K562 (cell line): Measurements from ENCODE around the gene ALOXE3. TPM values are rescaled to one million over a fixed set of nuclear protein-coding genes. Genes with fewer than 3 reads are reported as not detected.

ENCODE experiments used
- COPS2 ChIP-seq: fragments of 450-650 bp; conservative IDR thresholded peaks from 2 replicates; pipeline ENCODE4 v1.6.1; 2016; ENCODE audit warnings: mild to moderate bottlenecking, moderate library complexity
- CUX1 ChIP-seq: fragments of 200-800 bp; sonication (Bioruptor generic); IDR thresholded peaks from 2 replicates; pipeline ENCODE4 v1.6.1; 2016; ENCODE audit warnings: missing genetic modification characterization, missing compliant biosample characterization
- ELF4 ChIP-seq: fragments of 450-650 bp; formaldehyde crosslinking; IDR thresholded peaks from 2 replicates; pipeline ENCODE4 v1.4.0; 2022; ENCODE audit warnings: missing genetic modification characterization
- HCFC1 ChIP-seq: IDR thresholded peaks from 2 replicates; pipeline ENCODE4 v1.6.1; 2012; ENCODE audit warnings: low read depth, low read length, improper control_type of control experiment
- HNRNPL ChIP-seq: fragments of 200-400 bp; formaldehyde crosslinking; IDR thresholded peaks from 2 replicates; pipeline ENCODE4 v1.6.1; 2017; ENCODE audit warnings: low read depth, mild to moderate bottlenecking, low read length
- KHSRP ChIP-seq: fragments of 450-650 bp; IDR thresholded peaks from 2 replicates; pipeline ENCODE4 v1.6.1; 2017
- KLF1 ChIP-seq: fragments of 450-650 bp; IDR thresholded peaks from 2 replicates; pipeline ENCODE4 v1.6.1; 2016; ENCODE audit warnings: missing genetic modification characterization, missing compliant biosample characterization
- MECOM ChIP-seq: fragments of 250-450 bp; sonication (Bioruptor Pico); IDR thresholded peaks from 2 replicates; pipeline ENCODE4 v1.8.0; 2022; ENCODE audit warnings: inconsistent platforms
- MYC ChIP-seq, 2 experiments: fragments of 250-450 bp in 1 of 2; sonication (Bioruptor Pico) in 1 of 2; IDR thresholded peaks; 2 replicates each; pipeline versions ENCODE4 v1.5.1 to v1.6.1; 2012 to 2021; ENCODE audit warnings: low read depth in 2 of 2, borderline replicate concordance in 1 of 2, improper control_type of control experiment in 1 of 2, low read length in 1 of 2, mild to moderate bottlenecking in 1 of 2, moderate library complexity in 1 of 2
- SIRT6 ChIP-seq: IDR thresholded peaks from one replicate; pipeline ENCODE4 v1.6.1; 2012; ENCODE audit warnings: low read depth, mild to moderate bottlenecking, control low read depth, inconsistent platforms, low read length, moderate library complexity
- TBP ChIP-seq: optimal IDR thresholded peaks from 2 replicates; pipeline ENCODE3; 2011; ENCODE audit warnings: low read depth, low read length, improper control_type of control experiment
- TCF7 ChIP-seq: sonication (generic); IDR thresholded peaks from 2 replicates; pipeline ENCODE4 v1.6.1; 2016; ENCODE audit warnings: antibody characterized with exemption, borderline replicate concordance
- U2AF1 ChIP-seq: fragments of 200-400 bp; formaldehyde crosslinking; optimal IDR thresholded peaks from 2 replicates; pipeline ENCODE3; 2017; ENCODE audit warnings: mild to moderate bottlenecking, low read depth, low read length, moderate library complexity
- ZBTB9 ChIP-seq: fragments of 450-650 bp; formaldehyde crosslinking; IDR thresholded peaks from 2 replicates; pipeline ENCODE4 v1.4.0; 2020; ENCODE audit warnings: mild to moderate bottlenecking, moderate library complexity
- ZNF766 ChIP-seq: fragments of 200-800 bp; sonication (Bioruptor generic); conservative IDR thresholded peaks from 2 replicates; pipeline ENCODE4 v1.6.1; 2016; ENCODE audit warnings: missing genetic modification characterization, missing compliant biosample characterization
- polyA plus RNA-seq, 8 experiments: library from polyadenylated mRNA; depleted of rRNA in 4 of 8; stranded (reverse) in 5 of 8; unstranded in 3 of 8; fragments of >200 nt; fragmentation: Nextera tagmentation in 2 of 8; fragmentation: Illumina TruSeq in 1 of 8; extraction: Ambion mirVana in 2 of 8; extraction: Trizol in 1 of 8; gene quantifications; 2 replicates each; pipeline versions ENCODE4 v1.2.1 to v1.2.3, GENCODE V29; 2011 to 2014; ENCODE audit warnings: inconsistent platforms in 1 of 8, missing spikeins in 1 of 8
- total RNA-seq, 7 experiments: library from RNA; depleted of rRNA in 6 of 7; stranded (reverse); fragments of >200 nt in 6 of 7; fragmentation: Illumina TruSeq in 2 of 7; extraction: Trizol in 2 of 7; gene quantifications; 2 replicates each; pipeline versions ENCODE4 v1.2.1 to v1.2.3, GENCODE V29; 2011 to 2021; ENCODE audit warnings: low replicate concordance in 1 of 7
- TF ChIP-seq, protein P1 (sequence below): IDR thresholded peaks from 2 replicates; pipeline ENCODE4 v1.6.1; 2011; ENCODE audit warnings: borderline replicate concordance, low read depth, mild to moderate bottlenecking, moderate library complexity, low read length; ENCODE audit not compliant: insufficient read depth, poor library complexity, severe bottlenecking

ALOXE3 gene
- total and polyA plus RNA-seq, 9 of the 15 experiments (the other 6 are each of a cell fraction or from before 2014, with no cell fraction given) = 0.04 TPM; not detected in 8

GRCh38 chr17:8120520-8121406 is 2.4 kb upstream of the ALOXE3 start (continued):
- TF ChIP-seq, protein P1, sequence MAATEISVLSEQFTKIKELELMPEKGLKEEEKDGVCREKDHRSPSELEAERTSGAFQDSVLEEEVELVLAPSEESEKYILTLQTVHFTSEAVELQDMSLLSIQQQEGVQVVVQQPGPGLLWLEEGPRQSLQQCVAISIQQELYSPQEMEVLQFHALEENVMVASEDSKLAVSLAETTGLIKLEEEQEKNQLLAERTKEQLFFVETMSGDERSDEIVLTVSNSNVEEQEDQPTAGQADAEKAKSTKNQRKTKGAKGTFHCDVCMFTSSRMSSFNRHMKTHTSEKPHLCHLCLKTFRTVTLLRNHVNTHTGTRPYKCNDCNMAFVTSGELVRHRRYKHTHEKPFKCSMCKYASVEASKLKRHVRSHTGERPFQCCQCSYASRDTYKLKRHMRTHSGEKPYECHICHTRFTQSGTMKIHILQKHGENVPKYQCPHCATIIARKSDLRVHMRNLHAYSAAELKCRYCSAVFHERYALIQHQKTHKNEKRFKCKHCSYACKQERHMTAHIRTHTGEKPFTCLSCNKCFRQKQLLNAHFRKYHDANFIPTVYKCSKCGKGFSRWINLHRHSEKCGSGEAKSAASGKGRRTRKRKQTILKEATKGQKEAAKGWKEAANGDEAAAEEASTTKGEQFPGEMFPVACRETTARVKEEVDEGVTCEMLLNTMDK = peak; percentile 28
- TF ChIP-seq MYC (IDR thresholded peaks at IDR 0.05; ENCODE audit: low read depth, low read length) (no peak; the same call in 1 of the 2 replicates), MYC (CRISPR knock-in tag; IDR thresholded peaks at IDR 0.05; ENCODE audit: borderline replicate concordance, low read depth) (no peak), COPS2 (no peak), HNRNPL (no peak), KHSRP (no peak), KLF1 (tag) (no peak), SIRT6 (no peak), U2AF1 (no peak), CUX1 (CRISPR knock-in tag) (no peak), ELF4 (CRISPR knock-in tag) (no peak), ZBTB9 (no peak), TCF7 (no peak), TBP (peak; percentile 98), HCFC1 (no peak; the same call in 1 of the 2 replicates), MECOM (CRISPR knock-in tag) (no peak), ZNF766 (CRISPR knock-in tag) (no peak)
